ENCODE results near the gene PTPRR.
A peak's percentile ranks its signal among the peaks of the same experiment; 100 is the strongest.

DNA sequence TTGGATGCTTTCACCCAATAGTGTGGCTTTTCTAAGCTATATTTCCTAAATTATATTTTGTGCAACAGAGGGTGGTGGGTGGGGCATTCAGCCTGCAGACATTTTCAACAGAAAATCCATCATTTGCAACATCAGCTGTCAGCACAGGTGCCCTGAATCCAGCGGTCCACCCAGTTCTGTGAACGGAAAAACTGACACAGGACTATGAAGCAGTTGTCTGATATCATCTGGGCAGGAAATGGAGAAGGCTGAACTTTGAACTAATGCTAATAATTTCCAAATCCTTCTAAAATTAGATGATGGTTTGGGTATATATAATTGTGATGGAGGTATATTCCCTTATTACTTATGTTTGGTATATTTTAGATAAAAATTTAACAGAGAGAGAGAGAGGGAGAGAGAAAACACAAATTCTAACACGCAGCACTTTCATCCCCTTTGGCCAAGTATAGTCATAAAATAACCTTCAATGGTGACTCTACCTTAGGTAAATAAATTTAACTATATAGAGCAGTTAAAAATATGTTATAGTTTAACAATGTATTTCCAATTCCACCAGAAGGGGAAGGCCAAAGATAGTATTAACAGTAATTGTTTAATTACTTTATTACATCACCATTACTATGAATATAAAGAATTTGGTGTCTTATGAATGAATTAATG lies 225.0 kb downstream of the PTPRR start:
- TF ChIP-seq CTCF (IDR thresholded peaks at IDR 0.05; ENCODE audit: extremely low read depth in 1 of 2, insufficient read depth in 1 of 2, low read depth in 1 of 2, low read length in 2 of 2) (no peak), POLR2AphosphoS5 (IDR thresholded peaks at IDR 0.05; ENCODE audit: insufficient read depth, low read depth, low read length) (no peak), POLR2A (IDR thresholded peaks at IDR 0.05; ENCODE audit: low read depth, low read length) (no peak), MYC (IDR thresholded peaks at IDR 0.05; ENCODE audit: low read depth, low read length) (no peak), EZH2 (IDR thresholded peaks at IDR 0.05; ENCODE audit: borderline replicate concordance, low read depth, low read length, severe bottlenecking) (no peak), GATA2 (IDR thresholded peaks at IDR 0.05; ENCODE audit: insufficient read depth, insufficient read length, low read depth, low read length) (peak; percentile 15), FOS (IDR thresholded peaks at IDR 0.05; ENCODE audit: borderline replicate concordance, insufficient read depth, low read length) (no peak), JUN (IDR thresholded peaks at IDR 0.05; ENCODE audit: borderline replicate concordance, insufficient read depth, insufficient read length, low read depth) (peak; percentile 32)
